GM18507 (cell line): Measurements from ENCODE around the gene WNK2.

ENCODE experiments used
- DNase-seq: peaks from one replicate; pipeline ENCODE4 v3.0.0; 2011; ENCODE audit warnings: low read depth; ENCODE audit not compliant: insufficient read length; ENCODE audit errors: extremely low spot score
- FAIRE-seq: peaks from 2 replicates; lab custom pipeline; 2011; peaks lifted over from hg19 to GRCh38; lab: Jason Lieb, UNC

Gene WNK2

DNA sequence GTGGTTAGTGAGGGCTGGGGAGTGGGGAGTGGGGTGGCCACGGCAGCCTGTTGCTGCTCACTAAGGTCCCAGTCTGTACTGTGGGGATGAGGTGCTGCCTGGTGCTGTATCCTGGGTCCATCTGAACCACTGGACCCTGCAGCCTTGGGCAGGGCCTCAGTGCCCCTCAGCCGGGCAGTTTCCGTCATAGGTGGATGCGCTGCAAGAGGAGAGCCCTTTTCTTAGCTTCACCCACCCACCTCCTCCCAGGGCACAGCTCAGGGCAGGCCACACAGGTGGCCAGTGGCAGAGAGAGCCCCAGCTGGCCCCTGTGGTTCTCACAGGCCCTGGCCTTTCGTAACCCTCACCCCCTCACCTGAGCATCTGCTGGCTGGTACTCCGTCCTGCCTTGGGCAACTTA is 46.2 kb downstream of the WNK2 start:
- DNase-seq (no peak), FAIRE-seq (no peak)

DNA sequence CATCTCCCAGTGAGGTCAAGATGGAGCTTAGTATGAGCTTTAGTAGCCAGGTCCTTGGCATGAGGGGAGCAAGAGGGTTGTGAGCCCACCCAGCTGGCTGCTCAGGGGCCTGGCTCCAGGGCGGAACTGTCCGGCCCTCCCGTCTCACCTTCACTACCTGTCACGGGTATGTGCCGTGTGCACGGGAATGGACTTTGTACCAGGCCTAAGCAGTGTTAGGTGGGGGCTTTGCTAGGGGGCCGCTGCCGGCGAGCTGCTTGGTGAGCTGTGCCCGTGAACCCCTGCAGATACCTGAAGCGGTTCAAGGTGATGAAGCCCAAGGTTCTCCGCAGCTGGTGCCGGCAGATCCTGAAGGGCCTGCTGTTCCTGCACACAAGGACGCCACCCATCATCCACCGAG is 46.7 kb downstream of the WNK2 start:
- FAIRE-seq (no peak), DNase-seq (no peak)

DNA sequence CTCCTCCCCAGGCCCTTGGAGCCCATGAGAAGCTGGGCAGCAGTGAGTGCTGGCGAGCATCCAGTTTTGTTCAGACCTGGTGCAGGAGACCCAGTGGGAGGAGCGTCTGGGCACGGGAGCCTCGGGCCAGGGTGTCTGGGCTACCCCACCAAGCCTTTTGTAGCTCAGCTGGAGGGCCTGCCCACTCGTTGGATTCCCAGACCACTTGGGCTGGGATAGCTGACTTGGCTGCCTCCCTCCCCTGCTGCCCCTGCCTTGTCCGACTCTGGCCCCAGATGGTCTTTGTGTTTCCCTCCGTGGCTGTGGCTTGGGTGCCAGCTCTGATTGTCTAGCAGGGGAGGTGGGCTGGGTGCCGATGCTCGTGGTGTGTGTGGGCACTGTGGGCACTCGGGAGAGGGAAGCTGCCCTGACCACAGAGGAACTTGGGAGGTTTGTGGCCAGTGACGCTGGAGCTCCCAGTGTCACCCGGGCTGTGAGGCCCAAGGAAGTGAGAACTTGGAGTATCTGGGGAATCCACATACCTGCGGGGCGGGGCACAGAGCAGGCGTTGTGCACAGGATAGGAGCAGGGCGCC is 47.3 kb downstream of the WNK2 start:
- DNase-seq (no peak), FAIRE-seq (no peak)

DNA sequence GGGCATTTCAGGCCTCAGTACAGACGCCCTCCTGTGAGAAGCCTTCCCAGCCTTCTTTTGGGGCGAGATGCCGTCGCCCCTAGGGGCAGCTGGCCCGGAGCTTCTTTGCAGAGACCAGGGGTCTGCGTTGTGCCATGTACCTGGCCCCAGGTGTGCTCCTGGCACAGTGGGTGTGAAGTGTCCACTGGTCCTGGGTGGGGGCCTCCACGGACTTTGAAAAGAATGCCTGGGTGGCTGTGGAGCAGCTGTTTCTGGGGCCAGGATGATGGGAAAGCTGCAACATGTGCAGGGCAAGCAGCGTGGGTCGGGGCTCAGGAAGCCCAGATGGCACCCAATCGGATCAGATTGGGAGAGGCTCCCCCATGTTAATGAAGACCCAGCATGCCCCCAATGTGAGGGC is 47.8 kb downstream of the WNK2 start:
- FAIRE-seq, result no peak
- DNase-seq, result no peak

DNA sequence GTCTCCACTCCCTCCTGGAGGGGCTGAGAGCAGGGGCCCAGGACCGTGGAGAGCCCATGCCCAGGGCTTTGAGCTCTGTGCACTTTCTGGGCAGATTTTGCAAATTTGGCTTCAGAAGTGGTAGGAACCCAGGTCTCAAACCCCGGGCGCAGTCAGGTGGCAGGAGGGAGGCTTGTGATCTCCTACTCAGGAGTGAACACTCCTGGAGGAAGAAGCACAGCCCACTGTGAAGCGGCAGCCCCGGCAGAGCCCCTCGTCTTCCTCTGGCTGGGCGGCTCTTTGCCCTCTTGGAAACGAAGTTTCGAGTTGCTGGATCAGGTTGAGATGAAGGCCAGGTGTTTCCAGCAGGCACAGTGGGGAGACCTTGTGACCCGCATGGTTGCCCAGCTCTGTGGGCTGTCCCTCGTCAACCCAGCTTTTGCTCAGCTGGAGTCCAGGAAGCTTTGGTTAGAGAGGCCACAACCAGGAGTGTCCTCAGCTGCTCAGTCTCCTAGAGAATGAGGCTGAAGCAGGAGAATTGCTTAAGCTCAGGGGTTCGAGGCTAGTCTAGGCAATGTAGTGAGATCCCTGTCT is 48.5 kb downstream of the WNK2 start:
- no peak for FAIRE-seq
- no peak for DNase-seq

DNA sequence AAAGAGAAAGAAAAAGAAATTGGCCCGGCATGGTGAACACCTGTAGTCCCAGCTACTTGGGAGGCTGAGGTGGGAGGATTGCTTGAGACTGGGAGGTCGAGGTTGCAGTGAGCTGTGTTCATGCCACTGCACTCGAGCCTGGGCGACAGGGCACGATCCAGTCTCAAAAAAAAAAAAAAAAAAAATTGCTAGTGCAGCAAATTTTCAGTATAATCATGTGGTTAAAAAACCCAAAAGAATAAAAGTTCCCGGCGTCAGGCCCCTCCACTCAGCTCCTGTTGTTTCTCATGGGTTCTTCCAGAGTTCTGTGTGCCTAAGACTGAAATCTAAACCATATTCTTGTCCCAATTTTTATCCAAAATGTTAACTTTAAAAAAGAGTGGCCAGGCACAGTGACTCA is 49.1 kb downstream of the WNK2 start:
- FAIRE-seq, result no peak
- DNase-seq, result no peak

DNA sequence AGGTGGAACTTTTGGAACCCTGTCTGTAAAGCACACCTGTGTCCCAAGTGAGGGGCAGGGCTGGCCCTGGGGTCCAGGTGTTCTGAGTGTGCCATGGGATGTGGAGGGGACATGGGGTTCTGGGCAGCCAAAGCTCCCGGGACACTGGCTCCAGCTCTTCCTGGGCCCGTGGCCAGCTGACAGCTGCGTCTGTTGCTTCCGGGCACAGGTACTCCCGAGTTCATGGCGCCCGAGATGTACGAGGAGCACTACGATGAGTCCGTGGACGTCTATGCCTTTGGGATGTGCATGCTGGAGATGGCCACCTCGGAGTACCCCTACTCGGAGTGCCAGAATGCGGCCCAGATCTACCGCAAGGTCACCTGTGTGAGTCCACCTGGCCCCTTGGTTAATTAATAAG is 50.7 kb downstream of the WNK2 start:
- DNase-seq, result no peak
- no peak for FAIRE-seq

DNA sequence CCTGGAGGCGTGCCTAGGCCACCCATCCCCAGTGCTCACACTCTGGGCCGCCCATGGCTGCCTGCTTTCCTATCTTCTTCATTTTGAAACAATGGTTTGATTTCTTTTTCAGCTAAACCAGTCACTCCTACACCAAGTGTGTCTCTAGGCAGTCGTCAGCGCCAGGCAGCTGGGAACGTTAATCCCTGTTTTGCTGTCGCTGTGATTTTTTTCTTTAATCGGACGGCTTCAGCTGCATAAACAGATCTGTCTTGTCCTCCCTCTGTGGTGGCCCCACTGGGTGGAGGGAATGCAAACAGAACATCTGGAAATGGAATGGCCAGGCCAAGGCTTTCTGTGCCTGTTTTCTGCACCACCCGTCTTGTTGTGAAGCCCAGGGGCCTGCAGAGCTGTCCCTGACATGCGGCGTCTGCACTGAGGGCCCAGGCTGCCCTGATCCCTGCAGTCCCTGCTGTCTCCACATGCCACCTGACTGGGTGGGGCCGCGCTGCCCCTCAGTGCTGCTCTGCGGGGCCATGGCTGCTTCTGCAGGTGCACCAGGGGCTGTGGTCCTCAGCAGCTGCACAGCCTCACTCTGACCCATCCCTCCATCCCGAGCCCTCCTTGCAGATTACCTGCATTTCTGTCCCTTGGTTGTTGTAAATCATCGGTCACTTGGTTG is 51.5 kb downstream of the WNK2 start:
- FAIRE-seq (no peak), DNase-seq (no peak)

DNA sequence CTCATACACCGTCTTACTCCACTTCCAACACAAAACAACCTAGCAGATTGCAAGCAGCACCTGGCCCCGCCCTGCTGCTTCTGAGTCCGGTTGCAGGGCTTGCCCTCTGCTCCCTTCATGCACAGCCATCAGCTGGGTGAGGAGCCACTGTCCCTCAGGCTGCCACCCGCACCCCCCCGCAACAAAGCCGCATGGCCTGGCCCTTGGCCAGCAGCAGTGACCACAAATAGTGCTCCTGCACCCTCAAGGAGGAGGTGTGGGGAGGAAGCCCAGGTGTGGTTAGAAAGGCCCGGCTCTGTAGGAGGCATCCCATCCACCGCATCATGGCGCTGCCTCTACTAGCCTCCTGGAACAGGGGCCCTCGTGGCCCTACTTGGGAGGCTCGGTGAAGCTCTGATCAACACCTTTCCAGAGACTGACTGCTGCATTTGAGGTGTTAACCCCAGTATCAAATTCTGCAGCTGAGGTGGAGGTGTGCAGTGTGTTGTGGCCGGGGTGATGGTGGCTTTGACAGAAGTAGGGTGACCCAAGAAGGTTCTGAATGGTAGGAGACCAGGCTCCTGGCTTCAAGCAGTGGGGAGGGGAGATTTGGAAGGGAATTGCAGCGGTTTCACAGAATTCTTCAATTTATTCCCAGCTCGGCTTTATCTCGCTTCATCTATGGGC is 52.7 kb downstream of the WNK2 start:
- DNase-seq (no peak), FAIRE-seq (no peak)

DNA sequence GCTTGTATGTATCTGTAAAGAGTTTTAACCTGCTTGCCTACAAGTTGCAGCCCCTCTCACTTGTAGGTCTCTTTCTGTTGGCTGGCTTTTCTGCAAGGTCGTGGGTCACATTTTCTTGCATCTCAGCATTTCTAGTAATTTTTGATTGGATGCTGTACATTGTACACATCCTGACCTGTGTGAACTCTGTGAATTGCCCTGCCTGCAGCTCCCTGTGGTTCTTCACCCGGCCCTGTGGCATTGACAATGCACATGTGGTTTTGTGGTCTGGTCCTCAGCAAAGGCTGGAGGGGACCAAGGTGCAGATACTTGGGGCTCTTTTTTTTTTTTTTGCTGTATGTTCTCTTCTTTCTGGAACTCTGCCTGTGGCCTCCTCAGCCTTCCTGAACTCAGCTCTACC is 53.6 kb downstream of the WNK2 start:
- FAIRE-seq (no peak), DNase-seq (no peak)

DNA sequence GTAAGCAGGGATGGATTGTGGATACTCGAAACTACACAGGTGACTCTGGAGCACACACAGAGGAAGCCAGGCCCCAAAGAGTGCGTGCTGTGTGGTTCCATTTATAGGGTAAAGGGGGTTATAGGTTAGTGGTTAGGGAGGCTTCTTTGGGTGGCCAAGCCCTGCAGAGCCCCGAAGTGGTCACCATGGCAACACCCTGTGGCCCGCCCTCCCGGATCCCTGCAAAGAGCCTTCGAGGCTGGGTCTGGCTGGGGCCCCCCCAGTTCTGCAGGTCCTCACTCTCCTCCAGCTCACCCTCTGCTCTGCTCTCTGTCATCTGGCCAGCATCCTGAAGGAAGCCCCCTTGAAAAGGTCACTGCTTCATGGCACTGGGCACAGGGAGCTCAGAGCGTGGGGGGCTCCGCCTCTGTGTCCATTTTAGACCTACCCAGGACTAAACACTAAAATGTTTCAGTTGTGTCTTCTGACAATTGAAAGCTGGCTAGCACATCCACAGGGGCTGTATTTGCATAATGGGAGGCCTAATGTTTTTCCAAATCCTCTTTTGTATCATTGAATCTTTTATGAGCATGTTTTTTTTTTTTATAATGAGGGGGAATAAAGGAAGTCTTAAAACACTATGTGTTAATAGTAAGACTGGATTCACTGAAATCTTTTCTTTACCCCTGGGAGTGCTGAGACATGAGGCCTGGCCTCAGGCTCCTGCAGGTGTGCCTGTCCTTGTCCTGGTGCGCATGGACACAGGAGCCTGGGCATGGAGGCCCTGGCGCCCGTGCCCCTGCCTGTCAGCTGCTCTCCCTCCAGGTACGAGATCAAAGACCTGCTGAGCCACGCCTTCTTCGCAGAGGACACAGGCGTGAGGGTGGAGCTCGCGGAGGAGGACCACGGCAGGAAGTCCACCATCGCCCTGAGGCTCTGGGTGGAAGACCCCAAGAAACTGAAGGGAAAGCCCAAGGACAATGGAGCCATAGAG is 55.3 kb downstream of the WNK2 start:
- DNase-seq, result no peak

DNA sequence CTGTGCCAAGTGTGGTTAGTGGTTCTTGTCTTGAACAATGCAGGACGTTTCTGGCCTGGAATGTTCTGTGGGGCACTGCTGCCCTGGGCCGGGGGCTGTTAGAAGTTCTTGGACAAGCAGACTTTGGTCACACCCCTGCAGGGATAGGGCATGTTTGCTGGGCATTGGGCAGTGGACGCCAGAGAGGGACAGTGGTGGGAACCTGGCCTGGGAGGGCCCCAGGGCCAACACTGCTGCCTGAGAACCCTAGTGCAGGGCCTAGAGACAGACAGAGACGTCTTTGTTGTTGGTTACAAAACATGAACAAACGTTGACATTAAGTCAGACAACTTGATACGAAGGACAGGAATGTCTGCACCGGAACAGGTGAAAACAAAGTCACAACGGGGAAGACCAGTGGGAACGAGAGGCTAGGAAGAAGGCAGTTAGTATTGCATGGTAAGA is 57.0 kb downstream of the WNK2 start:
- no peak for DNase-seq
- FAIRE-seq, result no peak

More for the DNA sequence above, 55.3 kb downstream of the WNK2 start:
- no peak for FAIRE-seq

DNA sequence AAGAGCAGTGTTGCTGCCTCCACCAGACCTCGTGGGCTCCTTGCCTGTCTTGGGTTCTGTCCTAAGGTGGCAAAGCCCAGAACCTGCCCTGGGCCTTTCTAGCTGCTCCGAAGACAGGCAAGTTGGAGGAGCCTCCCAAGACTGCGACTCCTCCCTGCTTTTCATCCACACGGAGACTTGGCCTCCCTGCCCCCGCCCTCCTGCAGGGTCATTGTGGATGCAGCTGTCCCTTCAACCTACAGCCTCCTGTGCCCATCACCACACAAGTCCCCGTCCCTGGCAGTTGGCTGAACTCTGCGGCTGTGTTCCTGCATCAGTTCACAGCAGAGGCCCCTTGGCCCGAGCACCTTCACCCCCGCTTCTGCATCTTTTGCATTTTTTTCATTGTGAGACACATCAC is 59.2 kb downstream of the WNK2 start:
- FAIRE-seq (no peak), DNase-seq (no peak)

DNA sequence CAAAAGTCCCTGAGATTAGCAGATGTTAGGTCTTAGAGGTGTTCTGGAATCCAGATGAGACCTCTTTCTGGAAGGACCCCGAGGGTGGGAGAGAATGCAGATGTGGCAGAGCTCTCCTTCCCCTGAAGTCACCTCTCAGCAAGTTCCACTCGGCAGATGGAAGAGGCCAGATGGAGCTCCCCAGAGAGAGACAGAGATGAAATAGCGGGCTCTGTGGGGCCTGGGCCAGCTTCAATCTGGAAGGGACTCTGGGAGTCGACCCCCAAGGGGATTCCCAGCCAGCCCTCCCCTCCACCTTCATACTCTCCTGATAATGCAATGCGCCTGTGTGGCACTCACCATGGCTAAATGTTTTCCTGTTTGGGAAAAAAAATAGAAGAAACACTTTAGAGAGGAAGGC is 60.2 kb downstream of the WNK2 start:
- DNase-seq (no peak), FAIRE-seq (no peak)

DNA sequence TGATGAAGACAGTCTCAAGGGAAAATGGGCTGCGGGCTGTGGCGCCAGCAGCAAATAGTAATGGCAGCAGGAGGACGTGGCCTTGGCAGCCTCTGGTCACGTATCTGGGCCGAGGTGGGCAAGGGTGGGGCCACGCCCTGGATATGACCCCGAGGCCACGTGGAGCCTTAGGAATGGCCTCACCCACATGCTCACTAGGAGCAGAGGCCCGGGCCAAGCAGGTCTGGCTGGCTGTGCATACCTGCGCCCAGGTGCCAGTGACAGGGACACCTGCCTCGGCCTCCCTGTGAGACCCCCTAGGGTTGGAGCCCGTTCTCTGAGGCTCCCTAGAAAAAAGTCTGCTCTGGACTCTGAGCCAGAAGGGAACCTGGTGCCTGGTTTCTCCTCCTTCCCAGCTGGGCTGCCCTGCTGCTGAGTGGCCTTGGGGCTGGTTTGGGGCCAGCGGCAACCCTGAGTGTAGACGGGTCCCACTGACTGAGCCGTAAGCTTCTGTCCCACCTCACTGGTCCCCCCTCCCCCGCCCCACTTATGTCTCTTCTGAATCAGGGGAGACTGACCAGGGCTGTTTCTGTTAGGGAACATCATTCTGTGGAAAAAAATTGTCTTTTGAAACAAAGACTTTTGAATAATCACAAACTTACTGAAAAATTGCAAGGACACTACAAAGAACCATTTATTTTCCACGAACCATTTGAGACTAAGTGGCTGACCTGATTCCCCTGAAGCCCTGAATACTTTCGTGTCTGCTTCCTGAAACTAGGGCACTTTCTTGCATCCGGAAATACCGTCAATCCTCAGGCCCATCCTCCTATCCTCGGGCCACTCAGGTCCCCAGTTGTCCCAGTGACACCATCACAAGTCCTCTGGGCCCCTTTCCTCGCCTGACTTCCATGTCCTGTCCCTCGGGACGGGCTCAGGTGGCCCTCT is 60.8 kb downstream of the WNK2 start:
- no peak for DNase-seq
- FAIRE-seq, result no peak

DNA sequence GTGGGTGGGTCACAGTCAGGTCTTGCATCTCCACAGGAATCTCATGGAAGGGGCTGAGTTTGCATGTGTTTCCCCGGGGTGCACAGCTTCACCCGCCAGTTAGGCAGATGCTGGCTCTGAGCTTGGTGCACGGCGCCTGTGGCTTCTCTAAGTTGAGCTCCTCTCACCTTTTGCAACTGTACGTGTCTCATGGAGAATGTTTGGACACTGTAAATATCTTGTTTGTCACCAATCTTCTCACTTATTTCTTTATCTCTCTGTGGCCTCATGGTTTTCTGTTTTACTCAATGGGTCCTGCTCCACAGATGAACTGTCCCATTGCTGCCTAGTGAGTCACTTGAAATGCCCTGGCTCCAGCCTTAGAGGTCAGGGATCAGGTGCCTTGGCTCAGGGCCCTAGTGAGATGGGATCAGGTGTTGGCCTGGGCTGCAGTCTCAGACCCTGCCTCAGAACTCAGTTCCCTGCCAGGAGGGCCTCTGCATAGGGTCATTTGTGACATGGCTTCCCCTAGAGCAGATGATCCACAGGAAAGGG is 61.6 kb downstream of the WNK2 start:
- FAIRE-seq, result no peak

DNA sequence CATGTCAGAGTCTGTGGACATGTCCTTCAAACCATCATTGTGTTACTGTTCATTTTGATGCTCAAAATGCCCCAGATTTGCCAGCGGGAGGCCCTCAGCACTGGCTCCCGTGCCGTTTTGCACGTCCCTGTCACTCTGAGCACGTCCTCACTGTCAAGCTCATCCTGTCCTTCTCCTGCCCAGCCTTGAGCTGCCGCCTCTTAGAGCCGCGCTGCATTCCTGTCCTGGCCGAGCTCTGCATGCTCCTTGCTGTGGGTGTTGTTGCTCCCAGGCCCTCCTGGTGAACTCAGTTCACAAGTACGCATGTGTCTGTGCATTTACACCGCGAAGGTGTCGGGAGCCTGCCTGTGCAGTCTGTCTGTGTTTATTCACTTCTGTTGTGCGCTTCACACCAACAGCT is 62.2 kb downstream of the WNK2 start:
- no peak for DNase-seq

More for the DNA sequence above, 61.6 kb downstream of the WNK2 start:
- no peak for DNase-seq

DNA sequence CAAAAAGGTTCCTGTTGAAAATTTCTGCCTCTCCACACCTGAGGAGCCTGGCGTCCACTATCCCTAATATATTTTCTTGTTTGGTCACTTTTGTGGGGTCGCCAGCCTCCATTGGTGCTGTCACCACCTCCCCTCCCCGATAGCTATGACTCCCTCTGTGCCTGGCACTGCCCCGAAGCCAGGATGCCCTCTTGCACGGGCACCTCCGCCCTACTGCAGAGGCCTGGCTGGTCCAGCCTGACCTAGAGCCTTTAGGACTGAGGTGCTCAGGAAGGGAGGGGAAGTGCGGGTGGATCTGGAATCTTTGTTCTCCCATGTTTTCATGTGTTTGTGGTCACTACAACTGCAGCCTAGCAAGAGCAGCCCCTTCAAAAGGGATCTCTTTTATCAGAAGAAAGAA is 62.6 kb downstream of the WNK2 start:
- DNase-seq (no peak), FAIRE-seq (no peak)

More for the DNA sequence above, 62.2 kb downstream of the WNK2 start:
- no peak for FAIRE-seq
